Measurements from ENCODE around the gene TTC7B. TPM values are rescaled to one million over a fixed set of nuclear protein-coding genes. Genes with fewer than 3 reads are reported as not detected.

The TTC7B gene
- total and polyA plus RNA-seq, 2 experiments from 2014 or later, result 7.9 to 28.6 TPM

DNA sequence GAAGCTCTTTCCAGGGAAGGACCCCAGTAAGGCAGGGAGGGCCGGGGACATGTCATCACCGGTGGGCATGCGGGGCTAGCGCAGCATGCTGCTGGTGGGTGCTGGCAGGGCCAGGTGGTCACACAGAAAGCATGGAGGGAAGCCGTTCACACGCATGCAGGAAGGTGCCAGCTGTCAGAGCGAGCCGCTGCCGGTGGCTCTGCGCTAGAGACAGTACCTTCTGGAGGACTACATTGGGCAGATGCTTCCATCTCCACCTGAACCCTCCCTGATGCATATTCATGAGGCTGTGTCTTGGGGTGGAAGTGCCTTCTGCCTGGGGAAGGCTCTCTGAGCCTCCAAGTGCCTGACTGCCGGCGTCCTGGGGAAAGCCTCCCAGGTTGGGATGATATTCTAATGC lies 215.6 kb downstream of the TTC7B start:
- no peaks in the 10 kb centered on the region for H4K20me1 ChIP-seq (replicated peaks; ENCODE audit: insufficient read depth)
- H3K27me3 ChIP-seq (ENCODE audit: insufficient read depth), result no peaks in the 10 kb centered on the region
- no peak overlapping the region for H3K4me3 ChIP-seq
- H2AFZ ChIP-seq, result no peak overlapping the region
- H3K4me2 ChIP-seq, result no peak overlapping the region
- Mint-ChIP-seq H3K36me3 (ENCODE audit: low read depth) (no peaks in the 10 kb centered on the region), H3K27me3 (ENCODE audit: insufficient read depth, low read depth, poor library complexity) (peaks cover 6% of the 10 kb centered on the region), H3K27ac (0 out of 2 replicates have a peak overlapping the region, but pooled peaks have one; percentile 45), H3K4me3 (no peak overlapping the region), H3K9me3 (no peaks in the 10 kb centered on the region), H3K4me1 (peaks cover 58% of the 10 kb centered on the region)
- DNase-seq (ENCODE audit: low spot score) (no peak), ATAC-seq (peak; percentile 40)
- no peaks in the 10 kb centered on the region for H3K79me2 ChIP-seq (replicated peaks; ENCODE audit: insufficient read depth)
- no peaks in the 10 kb centered on the region for H3K36me3 ChIP-seq (ENCODE audit: insufficient read depth)
- peaks cover 42% of the 10 kb centered on the region for H3K4me1 ChIP-seq (ENCODE audit: insufficient read depth)
- no peaks in the 10 kb centered on the region for H3K9me2 ChIP-seq (ENCODE audit: insufficient read depth)
- TF ChIP-seq JUNB (IDR thresholded peaks at IDR 0.05; ENCODE audit: unreplicated experiment) (no peak), STAT1 (IDR thresholded peaks at IDR 0.05; ENCODE audit: unreplicated experiment) (no peak), NANOG (IDR thresholded peaks at IDR 0.05; ENCODE audit: borderline replicate concordance) (no peak), EZH2phosphoT487 (IDR thresholded peaks at IDR 0.05; ENCODE audit: unreplicated experiment) (no peak), ZNF331 (CRISPR knock-in tag; IDR thresholded peaks at IDR 0.05; ENCODE audit: low read depth) (no peak), CREB1 (CRISPR knock-in tag; IDR thresholded peaks at IDR 0.05; ENCODE audit: low read depth) (no peak), POLR2AphosphoS5 (IDR thresholded peaks at IDR 0.05; ENCODE audit: low read depth) (no peak), ZNF114 (CRISPR knock-in tag; IDR thresholded peaks at IDR 0.05) (no peak), EZH2 (IDR thresholded peaks at IDR 0.05; ENCODE audit: low read depth, unreplicated experiment) (no peak)
- TF ChIP-seq, protein P1, sequence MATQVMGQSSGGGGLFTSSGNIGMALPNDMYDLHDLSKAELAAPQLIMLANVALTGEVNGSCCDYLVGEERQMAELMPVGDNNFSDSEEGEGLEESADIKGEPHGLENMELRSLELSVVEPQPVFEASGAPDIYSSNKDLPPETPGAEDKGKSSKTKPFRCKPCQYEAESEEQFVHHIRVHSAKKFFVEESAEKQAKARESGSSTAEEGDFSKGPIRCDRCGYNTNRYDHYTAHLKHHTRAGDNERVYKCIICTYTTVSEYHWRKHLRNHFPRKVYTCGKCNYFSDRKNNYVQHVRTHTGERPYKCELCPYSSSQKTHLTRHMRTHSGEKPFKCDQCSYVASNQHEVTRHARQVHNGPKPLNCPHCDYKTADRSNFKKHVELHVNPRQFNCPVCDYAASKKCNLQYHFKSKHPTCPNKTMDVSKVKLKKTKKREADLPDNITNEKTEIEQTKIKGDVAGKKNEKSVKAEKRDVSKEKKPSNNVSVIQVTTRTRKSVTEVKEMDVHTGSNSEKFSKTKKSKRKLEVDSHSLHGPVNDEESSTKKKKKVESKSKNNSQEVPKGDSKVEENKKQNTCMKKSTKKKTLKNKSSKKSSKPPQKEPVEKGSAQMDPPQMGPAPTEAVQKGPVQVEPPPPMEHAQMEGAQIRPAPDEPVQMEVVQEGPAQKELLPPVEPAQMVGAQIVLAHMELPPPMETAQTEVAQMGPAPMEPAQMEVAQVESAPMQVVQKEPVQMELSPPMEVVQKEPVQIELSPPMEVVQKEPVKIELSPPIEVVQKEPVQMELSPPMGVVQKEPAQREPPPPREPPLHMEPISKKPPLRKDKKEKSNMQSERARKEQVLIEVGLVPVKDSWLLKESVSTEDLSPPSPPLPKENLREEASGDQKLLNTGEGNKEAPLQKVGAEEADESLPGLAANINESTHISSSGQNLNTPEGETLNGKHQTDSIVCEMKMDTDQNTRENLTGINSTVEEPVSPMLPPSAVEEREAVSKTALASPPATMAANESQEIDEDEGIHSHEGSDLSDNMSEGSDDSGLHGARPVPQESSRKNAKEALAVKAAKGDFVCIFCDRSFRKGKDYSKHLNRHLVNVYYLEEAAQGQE (IDR thresholded peaks at IDR 0.05; ENCODE audit: unreplicated experiment), result no peak
- TF ChIP-seq, protein P2, sequence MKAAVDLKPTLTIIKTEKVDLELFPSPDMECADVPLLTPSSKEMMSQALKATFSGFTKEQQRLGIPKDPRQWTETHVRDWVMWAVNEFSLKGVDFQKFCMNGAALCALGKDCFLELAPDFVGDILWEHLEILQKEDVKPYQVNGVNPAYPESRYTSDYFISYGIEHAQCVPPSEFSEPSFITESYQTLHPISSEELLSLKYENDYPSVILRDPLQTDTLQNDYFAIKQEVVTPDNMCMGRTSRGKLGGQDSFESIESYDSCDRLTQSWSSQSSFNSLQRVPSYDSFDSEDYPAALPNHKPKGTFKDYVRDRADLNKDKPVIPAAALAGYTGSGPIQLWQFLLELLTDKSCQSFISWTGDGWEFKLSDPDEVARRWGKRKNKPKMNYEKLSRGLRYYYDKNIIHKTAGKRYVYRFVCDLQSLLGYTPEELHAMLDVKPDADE (IDR thresholded peaks at IDR 0.05), result no peak
- TF ChIP-seq, protein P3, sequence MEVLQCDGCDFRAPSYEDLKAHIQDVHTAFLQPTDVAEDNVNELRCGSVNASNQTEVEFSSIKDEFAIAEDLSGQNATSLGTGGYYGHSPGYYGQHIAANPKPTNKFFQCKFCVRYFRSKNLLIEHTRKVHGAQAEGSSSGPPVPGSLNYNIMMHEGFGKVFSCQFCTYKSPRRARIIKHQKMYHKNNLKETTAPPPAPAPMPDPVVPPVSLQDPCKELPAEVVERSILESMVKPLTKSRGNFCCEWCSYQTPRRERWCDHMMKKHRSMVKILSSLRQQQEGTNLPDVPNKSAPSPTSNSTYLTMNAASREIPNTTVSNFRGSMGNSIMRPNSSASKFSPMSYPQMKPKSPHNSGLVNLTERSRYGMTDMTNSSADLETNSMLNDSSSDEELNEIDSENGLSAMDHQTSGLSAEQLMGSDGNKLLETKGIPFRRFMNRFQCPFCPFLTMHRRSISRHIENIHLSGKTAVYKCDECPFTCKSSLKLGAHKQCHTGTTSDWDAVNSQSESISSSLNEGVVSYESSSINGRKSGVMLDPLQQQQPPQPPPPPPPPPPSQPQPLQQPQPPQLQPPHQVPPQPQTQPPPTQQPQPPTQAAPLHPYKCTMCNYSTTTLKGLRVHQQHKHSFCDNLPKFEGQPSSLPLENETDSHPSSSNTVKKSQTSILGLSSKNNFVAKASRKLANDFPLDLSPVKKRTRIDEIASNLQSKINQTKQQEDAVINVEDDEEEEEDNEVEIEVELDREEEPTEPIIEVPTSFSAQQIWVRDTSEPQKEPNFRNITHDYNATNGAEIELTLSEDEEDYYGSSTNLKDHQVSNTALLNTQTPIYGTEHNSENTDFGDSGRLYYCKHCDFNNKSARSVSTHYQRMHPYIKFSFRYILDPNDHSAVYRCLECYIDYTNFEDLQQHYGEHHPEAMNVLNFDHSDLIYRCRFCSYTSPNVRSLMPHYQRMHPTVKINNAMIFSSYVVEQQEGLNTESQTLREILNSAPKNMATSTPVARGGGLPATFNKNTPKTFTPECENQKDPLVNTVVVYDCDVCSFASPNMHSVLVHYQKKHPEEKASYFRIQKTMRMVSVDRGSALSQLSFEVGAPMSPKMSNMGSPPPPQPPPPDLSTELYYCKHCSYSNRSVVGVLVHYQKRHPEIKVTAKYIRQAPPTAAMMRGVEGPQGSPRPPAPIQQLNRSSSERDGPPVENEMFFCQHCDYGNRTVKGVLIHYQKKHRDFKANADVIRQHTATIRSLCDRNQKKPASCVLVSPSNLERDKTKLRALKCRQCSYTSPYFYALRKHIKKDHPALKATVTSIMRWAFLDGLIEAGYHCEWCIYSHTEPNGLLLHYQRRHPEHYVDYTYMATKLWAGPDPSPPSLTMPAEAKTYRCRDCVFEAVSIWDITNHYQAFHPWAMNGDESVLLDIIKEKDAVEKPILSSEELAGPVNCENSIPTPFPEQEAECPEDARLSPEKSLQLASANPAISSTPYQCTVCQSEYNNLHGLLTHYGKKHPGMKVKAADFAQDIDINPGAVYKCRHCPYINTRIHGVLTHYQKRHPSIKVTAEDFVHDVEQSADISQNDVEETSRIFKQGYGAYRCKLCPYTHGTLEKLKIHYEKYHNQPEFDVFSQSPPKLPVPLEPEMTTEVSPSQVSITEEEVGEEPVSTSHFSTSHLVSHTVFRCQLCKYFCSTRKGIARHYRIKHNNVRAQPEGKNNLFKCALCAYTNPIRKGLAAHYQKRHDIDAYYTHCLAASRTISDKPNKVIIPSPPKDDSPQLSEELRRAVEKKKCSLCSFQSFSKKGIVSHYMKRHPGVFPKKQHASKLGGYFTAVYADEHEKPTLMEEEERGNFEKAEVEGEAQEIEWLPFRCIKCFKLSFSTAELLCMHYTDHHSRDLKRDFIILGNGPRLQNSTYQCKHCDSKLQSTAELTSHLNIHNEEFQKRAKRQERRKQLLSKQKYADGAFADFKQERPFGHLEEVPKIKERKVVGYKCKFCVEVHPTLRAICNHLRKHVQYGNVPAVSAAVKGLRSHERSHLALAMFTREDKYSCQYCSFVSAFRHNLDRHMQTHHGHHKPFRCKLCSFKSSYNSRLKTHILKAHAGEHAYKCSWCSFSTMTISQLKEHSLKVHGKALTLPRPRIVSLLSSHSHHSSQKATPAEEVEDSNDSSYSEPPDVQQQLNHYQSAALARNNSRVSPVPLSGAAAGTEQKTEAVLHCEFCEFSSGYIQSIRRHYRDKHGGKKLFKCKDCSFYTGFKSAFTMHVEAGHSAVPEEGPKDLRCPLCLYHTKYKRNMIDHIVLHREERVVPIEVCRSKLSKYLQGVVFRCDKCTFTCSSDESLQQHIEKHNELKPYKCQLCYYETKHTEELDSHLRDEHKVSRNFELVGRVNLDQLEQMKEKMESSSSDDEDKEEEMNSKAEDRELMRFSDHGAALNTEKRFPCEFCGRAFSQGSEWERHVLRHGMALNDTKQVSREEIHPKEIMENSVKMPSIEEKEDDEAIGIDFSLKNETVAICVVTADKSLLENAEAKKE (CRISPR knock-in tag; IDR thresholded peaks at IDR 0.05), result no peak
- TF ChIP-seq, protein P4, sequence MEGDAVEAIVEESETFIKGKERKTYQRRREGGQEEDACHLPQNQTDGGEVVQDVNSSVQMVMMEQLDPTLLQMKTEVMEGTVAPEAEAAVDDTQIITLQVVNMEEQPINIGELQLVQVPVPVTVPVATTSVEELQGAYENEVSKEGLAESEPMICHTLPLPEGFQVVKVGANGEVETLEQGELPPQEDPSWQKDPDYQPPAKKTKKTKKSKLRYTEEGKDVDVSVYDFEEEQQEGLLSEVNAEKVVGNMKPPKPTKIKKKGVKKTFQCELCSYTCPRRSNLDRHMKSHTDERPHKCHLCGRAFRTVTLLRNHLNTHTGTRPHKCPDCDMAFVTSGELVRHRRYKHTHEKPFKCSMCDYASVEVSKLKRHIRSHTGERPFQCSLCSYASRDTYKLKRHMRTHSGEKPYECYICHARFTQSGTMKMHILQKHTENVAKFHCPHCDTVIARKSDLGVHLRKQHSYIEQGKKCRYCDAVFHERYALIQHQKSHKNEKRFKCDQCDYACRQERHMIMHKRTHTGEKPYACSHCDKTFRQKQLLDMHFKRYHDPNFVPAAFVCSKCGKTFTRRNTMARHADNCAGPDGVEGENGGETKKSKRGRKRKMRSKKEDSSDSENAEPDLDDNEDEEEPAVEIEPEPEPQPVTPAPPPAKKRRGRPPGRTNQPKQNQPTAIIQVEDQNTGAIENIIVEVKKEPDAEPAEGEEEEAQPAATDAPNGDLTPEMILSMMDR (conservative IDR thresholded peaks at IDR 0.05; ENCODE audit: low read depth in 2 of 2), result no peak
- no peak overlapping the region for H3K27ac ChIP-seq (ENCODE audit: low read depth)
- H3F3A ChIP-seq (replicated peaks; ENCODE audit: low read depth), result no peaks in the 10 kb centered on the region

Measured in GM23338 (cell line).